ENCODE measurements around the gene KRTAP19-8. TPM values are rescaled to one million over a fixed set of nuclear protein-coding genes. Genes with fewer than 3 reads are reported as not detected.

KRTAP19-8 gene
- total RNA-seq, 1 donor: not detected

DNA sequence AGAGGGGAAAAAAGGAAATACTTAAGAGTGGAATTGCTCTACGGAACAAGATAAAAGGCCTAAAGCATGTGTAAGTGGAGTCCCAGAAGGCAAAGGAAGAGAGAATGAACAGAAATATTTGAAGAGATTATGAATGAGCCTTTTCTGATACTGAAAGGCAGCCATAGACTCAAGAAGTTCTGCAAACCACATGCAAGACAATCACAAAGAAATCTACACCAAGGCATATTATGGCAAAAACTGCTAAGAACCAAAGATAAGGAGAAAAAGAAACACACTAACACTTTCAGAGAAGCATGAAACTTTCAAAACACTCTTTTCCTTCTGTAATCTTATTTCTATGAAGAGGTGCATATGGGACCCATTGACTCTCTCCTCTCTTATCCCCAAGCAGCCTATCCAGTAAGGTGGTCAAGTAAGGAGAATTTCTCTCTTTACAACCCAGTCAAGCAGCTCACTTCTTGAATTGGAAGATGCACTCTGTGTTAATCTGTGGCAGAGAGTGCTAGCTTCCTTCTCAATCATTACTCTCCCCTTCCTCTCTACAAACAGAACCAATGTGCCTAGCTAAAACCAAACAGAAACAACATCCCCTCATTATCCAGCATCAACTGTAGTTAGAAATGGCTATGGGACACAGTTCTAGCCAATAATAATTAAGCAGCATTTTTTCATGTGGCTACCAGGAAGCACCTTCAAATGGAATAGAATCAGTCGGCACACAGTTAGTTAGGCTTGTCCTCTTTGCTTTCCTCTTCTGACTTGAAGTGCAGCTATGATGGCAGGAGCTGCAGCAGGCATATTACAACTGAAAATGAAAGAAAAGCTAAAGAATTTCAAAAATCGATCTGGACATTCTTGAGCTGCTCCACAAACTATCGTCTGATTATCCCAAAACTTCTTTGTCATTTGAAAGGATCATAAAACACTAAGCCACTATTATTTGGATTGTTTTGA is 25.9 kb downstream of the KRTAP19-8 start:
- TF ChIP-seq, protein P1, sequence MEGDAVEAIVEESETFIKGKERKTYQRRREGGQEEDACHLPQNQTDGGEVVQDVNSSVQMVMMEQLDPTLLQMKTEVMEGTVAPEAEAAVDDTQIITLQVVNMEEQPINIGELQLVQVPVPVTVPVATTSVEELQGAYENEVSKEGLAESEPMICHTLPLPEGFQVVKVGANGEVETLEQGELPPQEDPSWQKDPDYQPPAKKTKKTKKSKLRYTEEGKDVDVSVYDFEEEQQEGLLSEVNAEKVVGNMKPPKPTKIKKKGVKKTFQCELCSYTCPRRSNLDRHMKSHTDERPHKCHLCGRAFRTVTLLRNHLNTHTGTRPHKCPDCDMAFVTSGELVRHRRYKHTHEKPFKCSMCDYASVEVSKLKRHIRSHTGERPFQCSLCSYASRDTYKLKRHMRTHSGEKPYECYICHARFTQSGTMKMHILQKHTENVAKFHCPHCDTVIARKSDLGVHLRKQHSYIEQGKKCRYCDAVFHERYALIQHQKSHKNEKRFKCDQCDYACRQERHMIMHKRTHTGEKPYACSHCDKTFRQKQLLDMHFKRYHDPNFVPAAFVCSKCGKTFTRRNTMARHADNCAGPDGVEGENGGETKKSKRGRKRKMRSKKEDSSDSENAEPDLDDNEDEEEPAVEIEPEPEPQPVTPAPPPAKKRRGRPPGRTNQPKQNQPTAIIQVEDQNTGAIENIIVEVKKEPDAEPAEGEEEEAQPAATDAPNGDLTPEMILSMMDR (IDR thresholded peaks at IDR 0.05; ENCODE audit: extremely low read depth, low read depth, low read length): no peak
- H4K20me1 ChIP-seq (ENCODE audit: insufficient read depth, low read length): no peaks in the 10 kb centered on the region
- peaks cover 4% of the 10 kb centered on the region for H3K9me3 ChIP-seq (ENCODE audit: low read depth, low read length)
- H3K4me3 ChIP-seq (ENCODE audit: insufficient read depth, low read length): no peak overlapping the region
- H3K27me3 ChIP-seq (ENCODE audit: insufficient read depth, low read length): no peaks in the 10 kb centered on the region
- H3K27ac ChIP-seq (ENCODE audit: low read depth, low read length): no peak overlapping the region
- no peaks in the 10 kb centered on the region for H3K79me2 ChIP-seq (ENCODE audit: insufficient read depth, low read length)
- no peaks in the 10 kb centered on the region for H3K36me3 ChIP-seq (ENCODE audit: insufficient read depth, low read length)
- no peak overlapping the region for H3K4me2 ChIP-seq (ENCODE audit: insufficient read depth, low read length)
- DNase-seq (ENCODE audit: insufficient read length, low spot score, missing footprints): no peak
- H2AFZ ChIP-seq (ENCODE audit: low read length): no peak overlapping the region
- H3K4me1 ChIP-seq (ENCODE audit: insufficient read depth, low read length): no peaks in the 10 kb centered on the region

GRCh38 chr21:31011412-31011811 is 26.9 kb downstream of the KRTAP19-8 start:
- no peak overlapping the region for H3K27ac ChIP-seq (ENCODE audit: low read depth, low read length)
- no peak overlapping the region for H2AFZ ChIP-seq (ENCODE audit: low read length)
- no peaks in the 10 kb centered on the region for H3K36me3 ChIP-seq (ENCODE audit: insufficient read depth, low read length)
- H3K27me3 ChIP-seq (ENCODE audit: insufficient read depth, low read length): no peaks in the 10 kb centered on the region
- no peaks in the 10 kb centered on the region for H4K20me1 ChIP-seq (ENCODE audit: insufficient read depth, low read length)
- DNase-seq (ENCODE audit: insufficient read length, low spot score, missing footprints): no peak
- TF ChIP-seq, protein P1 (IDR thresholded peaks at IDR 0.05; ENCODE audit: extremely low read depth, low read depth, low read length): no peak
- no peaks in the 10 kb centered on the region for H3K79me2 ChIP-seq (ENCODE audit: insufficient read depth, low read length)
- H3K4me1 ChIP-seq (ENCODE audit: insufficient read depth, low read length): no peaks in the 10 kb centered on the region
- no peak overlapping the region for H3K4me3 ChIP-seq (ENCODE audit: insufficient read depth, low read length)
- no peak overlapping the region for H3K4me2 ChIP-seq (ENCODE audit: insufficient read depth, low read length)
- peaks cover 4% of the 10 kb centered on the region for H3K9me3 ChIP-seq (ENCODE audit: low read depth, low read length)

- no peaks in the 10 kb centered on the region for H3K27me3 ChIP-seq (ENCODE audit: insufficient read depth, low read length)
- TF ChIP-seq, protein P1 (IDR thresholded peaks at IDR 0.05; ENCODE audit: extremely low read depth, low read depth, low read length): no peak
- no peaks in the 10 kb centered on the region for H3K79me2 ChIP-seq (ENCODE audit: insufficient read depth, low read length)
- H3K27ac ChIP-seq (ENCODE audit: low read depth, low read length): no peak overlapping the region
- DNase-seq (ENCODE audit: insufficient read length, low spot score, missing footprints): no peak
- peaks cover 4% of the 10 kb centered on the region for H3K9me3 ChIP-seq (ENCODE audit: low read depth, low read length)
- no peaks in the 10 kb centered on the region for H3K36me3 ChIP-seq (ENCODE audit: insufficient read depth, low read length)
- H3K4me1 ChIP-seq (ENCODE audit: insufficient read depth, low read length): no peaks in the 10 kb centered on the region
- no peaks in the 10 kb centered on the region for H4K20me1 ChIP-seq (ENCODE audit: insufficient read depth, low read length)
- H3K4me3 ChIP-seq (ENCODE audit: insufficient read depth, low read length): no peak overlapping the region
- no peak overlapping the region for H2AFZ ChIP-seq (ENCODE audit: low read length)
- H3K4me2 ChIP-seq (ENCODE audit: insufficient read depth, low read length): no peak overlapping the region
These were observed 29.9 kb downstream of the KRTAP19-8 start for GRCh38 chr21:31008355-31008754.

DNA sequence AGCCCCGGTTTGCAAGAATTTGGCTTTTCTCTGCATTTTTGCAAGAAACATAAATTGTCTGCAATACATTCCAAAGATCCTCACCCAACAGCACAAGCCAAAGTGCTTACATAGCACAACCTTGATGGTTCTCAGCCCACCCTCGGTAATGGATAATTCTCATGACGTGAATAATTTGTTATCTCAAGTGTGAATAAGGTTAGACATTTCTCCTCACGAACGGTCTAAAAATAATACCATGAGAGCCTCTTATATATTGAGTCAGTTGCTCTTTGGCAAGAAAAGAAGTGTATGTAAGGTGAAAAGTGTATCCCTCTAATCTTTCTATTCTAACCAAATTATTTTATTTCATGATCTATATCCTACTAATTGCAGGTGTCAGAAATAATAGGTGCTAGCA is 33.3 kb downstream of the KRTAP19-8 start:
- DNase-seq (ENCODE audit: insufficient read length, low spot score, missing footprints): no peak
- Histone ChIP-seq H3K27ac (ENCODE audit: low read depth, low read length) (no peak overlapping the region), H3K27me3 (ENCODE audit: insufficient read depth, low read length) (no peaks in the 10 kb centered on the region), H3K9me3 (ENCODE audit: low read depth, low read length) (peaks cover 4% of the 10 kb centered on the region), H3K4me3 (ENCODE audit: insufficient read depth, low read length) (no peak overlapping the region), H3K4me2 (ENCODE audit: insufficient read depth, low read length) (no peak overlapping the region), H3K4me1 (ENCODE audit: insufficient read depth, low read length) (no peaks in the 10 kb centered on the region), H3K36me3 (ENCODE audit: insufficient read depth, low read length) (no peaks in the 10 kb centered on the region), H3K79me2 (ENCODE audit: insufficient read depth, low read length) (no peaks in the 10 kb centered on the region), H2AFZ (ENCODE audit: low read length) (no peak overlapping the region), H4K20me1 (ENCODE audit: insufficient read depth, low read length) (no peaks in the 10 kb centered on the region)
- TF ChIP-seq, protein P1 (IDR thresholded peaks at IDR 0.05; ENCODE audit: extremely low read depth, low read depth, low read length): no peak

Measured in osteoblast (primary cell).